Keratinocyte (primary cell): ENCODE results near the gene OLIG2. TPM values are rescaled to one million over a fixed set of nuclear protein-coding genes. Genes with fewer than 3 reads are reported as not detected.

Experiments
- DNase-seq: peaks from one replicate; pipeline ENCODE4 v3.0.0-alpha.2; 2011; ENCODE audit warnings: low read depth, missing footprints, low spot score
- FAIRE-seq: peaks from 2 replicates; lab custom pipeline; 2011; peaks lifted over from hg19 to GRCh38; lab: Jason Lieb, UNC
- H2AFZ ChIP-seq: 2 replicates; pipeline ENCODE4 v1.6.0; 2012; ENCODE audit warnings: low read length, control low read depth, inconsistent platforms; ENCODE audit not compliant: control insufficient read depth
- H3K27ac ChIP-seq: 2 replicates; pipeline ENCODE4 v1.5.1; 2011; ENCODE audit warnings: low read length; ENCODE audit not compliant: control insufficient read depth, insufficient read depth
- H3K27me3 ChIP-seq: 3 replicates; pipeline ENCODE4 v1.6.0; 2011; ENCODE audit warnings: low read length; ENCODE audit not compliant: control insufficient read depth, insufficient read depth; ENCODE audit errors: extremely low read depth
- H3K36me3 ChIP-seq, 2 experiments: 2 replicates in 1 of 2; 3 replicates in 1 of 2; pipeline ENCODE4 v1.5.1; 2011; ENCODE audit warnings: low read length in 2 of 2, mild to moderate bottlenecking in 1 of 2; ENCODE audit not compliant: control insufficient read depth in 2 of 2, insufficient read depth in 2 of 2; ENCODE audit errors: extremely low read depth in 1 of 2
- H3K4me1 ChIP-seq: 3 replicates; pipeline ENCODE4 v1.5.1; 2011; ENCODE audit warnings: low read length; ENCODE audit not compliant: control insufficient read depth, insufficient read depth; ENCODE audit errors: extremely low read depth
- H3K4me2 ChIP-seq: 3 replicates; pipeline ENCODE4 v1.6.0; 2011; ENCODE audit warnings: low read depth, low read length; ENCODE audit not compliant: control insufficient read depth, insufficient read depth; ENCODE audit errors: extremely low read depth
- H3K4me3 ChIP-seq, 3 experiments: fragments of 200-600 bp in 1 of 3; sonication (generic) in 1 of 3; 2 replicates in 2 of 3; 3 replicates in 1 of 3; pipeline ENCODE4 v1.5.1; 2011 to 2016; ENCODE audit warnings: low read length in 3 of 3, mild to moderate bottlenecking in 3 of 3, control low read depth in 2 of 3, inconsistent platforms in 1 of 3, low read depth in 1 of 3, mixed read lengths in 1 of 3, mixed run types in 1 of 3, moderate library complexity in 1 of 3; ENCODE audit not compliant: control insufficient read depth in 2 of 3, insufficient read depth in 2 of 3; ENCODE audit errors: extremely low read depth in 1 of 3
- H3K79me2 ChIP-seq: 2 replicates; pipeline ENCODE4 v1.6.0; 2012; ENCODE audit warnings: low read length; ENCODE audit not compliant: control insufficient read depth, insufficient read depth
- H3K9ac ChIP-seq: 3 replicates; pipeline ENCODE4 v1.6.0; 2011; ENCODE audit warnings: low read length; ENCODE audit not compliant: control insufficient read depth, insufficient read depth; ENCODE audit errors: extremely low read depth
- H3K9me1 ChIP-seq: 3 replicates; pipeline ENCODE4 v1.6.0; 2011; ENCODE audit warnings: low read length; ENCODE audit not compliant: control insufficient read depth, insufficient read depth; ENCODE audit errors: extremely low read depth
- H3K9me3 ChIP-seq: 2 replicates; pipeline ENCODE4 v1.5.1; 2012; ENCODE audit warnings: low read depth, low read length; ENCODE audit not compliant: control insufficient read depth
- H4K20me1 ChIP-seq: 3 replicates; pipeline ENCODE4 v1.6.0; 2011; ENCODE audit warnings: low read length; ENCODE audit not compliant: control insufficient read depth, insufficient read depth; ENCODE audit errors: extremely low read depth
- EZH2 ChIP-seq: IDR thresholded peaks from one replicate; pipeline ENCODE4 v1.6.1; 2012; ENCODE audit warnings: inconsistent platforms, mild to moderate bottlenecking, low read length, moderate library complexity
- dilution Hi-C: fragments of 300-500 bp; cut with MboI; formaldehyde crosslinking; loops from one replicate; pipeline ENCODE4 v1.7.0; 2020; ENCODE audit warnings: low sequenced_read_pairs; ENCODE audit not compliant: extremely low pct_ligation_motif_present
- polyA minus RNA-seq, 3 experiments: library from RNA; depleted of rRNA, polyadenylated mRNA; stranded (reverse); fragments of >200 nt; gene quantifications; 1 replicate in 1 of 3; 2 replicates in 1 of 3; 3 replicates in 1 of 3; pipeline ENCODE4 v1.2.3, GENCODE V29; 2011
- polyA plus RNA-seq, 5 experiments: library from polyadenylated mRNA; depleted of rRNA in 3 of 5; stranded (reverse) in 3 of 5; stranded (forward) in 1 of 5; unstranded in 1 of 5; fragments of >200 nt; gene quantifications; 1 replicate in 1 of 5; 2 replicates in 3 of 5; 3 replicates in 1 of 5; pipeline versions ENCODE4 v1.2.1 to v1.2.3, GENCODE V29; 2011 to 2012; ENCODE audit warnings: missing spikeins in 2 of 5, low read depth in 1 of 5, low replicate concordance in 1 of 5
- TF ChIP-seq, protein P1 (sequence below), 3 experiments: IDR thresholded peaks in 1 of 3; conservative IDR thresholded peaks in 1 of 3; optimal IDR thresholded peaks in 1 of 3; 2 replicates in 2 of 3; 3 replicates in 1 of 3; pipeline versions ENCODE3 to v1.5.1; 2011; ENCODE audit warnings: low read length in 3 of 3, mild to moderate bottlenecking in 3 of 3, moderate library complexity in 2 of 3, control low read depth in 1 of 3, inconsistent platforms in 1 of 3; ENCODE audit not compliant: insufficient read depth in 2 of 3; ENCODE audit errors: extremely low read depth in 1 of 3

OLIG2 gene
- polyA plus RNA-seq (not detected in 3 replicates), polyA minus RNA-seq (not detected in 3 replicates)
- polyA plus RNA-seq (2011; ENCODE audit: low read depth), result not detected
- not detected in 2 replicates for polyA plus RNA-seq (2011; cell fraction: cytosol; rRNA removed)
- polyA plus RNA-seq (2011; cell fraction: nucleus; rRNA removed), result not detected in 2 replicates
- polyA plus RNA-seq (2012; ENCODE audit: low replicate concordance), result not detected in 2 replicates
- not detected for polyA minus RNA-seq (2011; cell fraction: cytosol; rRNA and poly(A)+ RNA removed)
- not detected in 2 replicates for polyA minus RNA-seq (2011; cell fraction: nucleus; rRNA and poly(A)+ RNA removed)

DNA sequence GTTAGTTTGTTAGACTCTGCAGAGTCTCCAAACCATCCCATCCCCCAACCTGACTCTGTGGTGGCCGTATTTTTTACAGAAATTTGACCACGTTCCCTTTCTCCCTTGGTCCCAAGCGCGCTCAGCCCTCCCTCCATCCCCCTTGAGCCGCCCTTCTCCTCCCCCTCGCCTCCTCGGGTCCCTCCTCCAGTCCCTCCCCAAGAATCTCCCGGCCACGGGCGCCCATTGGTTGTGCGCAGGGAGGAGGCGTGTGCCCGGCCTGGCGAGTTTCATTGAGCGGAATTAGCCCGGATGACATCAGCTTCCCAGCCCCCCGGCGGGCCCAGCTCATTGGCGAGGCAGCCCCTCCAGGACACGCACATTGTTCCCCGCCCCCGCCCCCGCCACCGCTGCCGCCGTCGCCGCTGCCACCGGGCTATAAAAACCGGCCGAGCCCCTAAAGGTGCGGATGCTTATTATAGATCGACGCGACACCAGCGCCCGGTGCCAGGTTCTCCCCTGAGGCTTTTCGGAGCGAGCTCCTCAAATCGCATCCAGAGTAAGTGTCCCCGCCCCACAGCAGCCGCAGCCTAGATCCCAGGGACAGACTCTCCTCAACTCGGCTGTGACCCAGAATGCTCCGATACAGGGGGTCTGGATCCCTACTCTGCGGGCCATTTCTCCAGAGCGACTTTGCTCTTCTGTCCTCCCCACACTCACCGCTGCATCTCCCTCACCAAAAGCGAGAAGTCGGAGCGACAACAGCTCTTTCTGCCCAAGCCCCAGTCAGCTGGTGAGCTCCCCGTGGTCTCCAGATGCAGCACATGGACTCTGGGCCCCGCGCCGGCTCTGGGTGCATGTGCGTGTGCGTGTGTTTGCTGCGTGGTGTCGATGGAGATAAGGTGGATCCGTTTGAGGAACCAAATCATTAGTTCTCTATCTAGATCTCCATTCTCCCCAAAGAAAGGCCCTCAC is at the start of gene OLIG2:
OLIG2 (plus strand) TSS at position 447 of the 954 bp plus-strand sequence. CDS start 928 bp downstream, outside the sequence.
- Histone ChIP-seq H3K9ac (no peak within 1 kb of the TSS), H3K27me3 (peaks cover 100% of the 10 kb centered on the region), H3K9me1 (no peaks in the 10 kb centered on the region), H3K4me1 (no peaks in the 10 kb centered on the region), H3K4me3 (no peak within 1 kb of the TSS), H3K36me3 (no peaks in the 10 kb centered on the region), H3K79me2 (no peaks in the 10 kb centered on the region), H3K4me2 (no peak within 1 kb of the TSS), H3K9me3 (no peaks in the 10 kb centered on the region), H4K20me1 (peaks cover 6% of the 10 kb centered on the region), H3K27ac (no peak within 1 kb of the TSS), H2AFZ (no peak within 1 kb of the TSS)
- dilution Hi-C loops, result no loop called here
- peak; percentile 93 for TF ChIP-seq EZH2
- TF ChIP-seq, protein P1, sequence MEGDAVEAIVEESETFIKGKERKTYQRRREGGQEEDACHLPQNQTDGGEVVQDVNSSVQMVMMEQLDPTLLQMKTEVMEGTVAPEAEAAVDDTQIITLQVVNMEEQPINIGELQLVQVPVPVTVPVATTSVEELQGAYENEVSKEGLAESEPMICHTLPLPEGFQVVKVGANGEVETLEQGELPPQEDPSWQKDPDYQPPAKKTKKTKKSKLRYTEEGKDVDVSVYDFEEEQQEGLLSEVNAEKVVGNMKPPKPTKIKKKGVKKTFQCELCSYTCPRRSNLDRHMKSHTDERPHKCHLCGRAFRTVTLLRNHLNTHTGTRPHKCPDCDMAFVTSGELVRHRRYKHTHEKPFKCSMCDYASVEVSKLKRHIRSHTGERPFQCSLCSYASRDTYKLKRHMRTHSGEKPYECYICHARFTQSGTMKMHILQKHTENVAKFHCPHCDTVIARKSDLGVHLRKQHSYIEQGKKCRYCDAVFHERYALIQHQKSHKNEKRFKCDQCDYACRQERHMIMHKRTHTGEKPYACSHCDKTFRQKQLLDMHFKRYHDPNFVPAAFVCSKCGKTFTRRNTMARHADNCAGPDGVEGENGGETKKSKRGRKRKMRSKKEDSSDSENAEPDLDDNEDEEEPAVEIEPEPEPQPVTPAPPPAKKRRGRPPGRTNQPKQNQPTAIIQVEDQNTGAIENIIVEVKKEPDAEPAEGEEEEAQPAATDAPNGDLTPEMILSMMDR (optimal IDR thresholded peaks at IDR 0.05 in 1 of 3, IDR thresholded peaks at IDR 0.05 in 1 of 3, conservative IDR thresholded peaks at IDR 0.05 in 1 of 3; ENCODE audit: extremely low read depth in 1 of 3, insufficient read depth in 2 of 3, low read length in 3 of 3), result no peak
- no peak for FAIRE-seq
- no peak for DNase-seq

- no peak overlapping the region for H3K27ac ChIP-seq
- H3K79me2 ChIP-seq, result no peaks in the 10 kb centered on the region
- H3K27me3 ChIP-seq, result peaks cover 26% of the 10 kb centered on the region
- no peaks in the 10 kb centered on the region for H3K4me1 ChIP-seq
- no peak for DNase-seq
- no peak overlapping the region for H2AFZ ChIP-seq
- H4K20me1 ChIP-seq, result no peaks in the 10 kb centered on the region
- H3K4me3 ChIP-seq, result no peak overlapping the region
- no peaks in the 10 kb centered on the region for H3K9me1 ChIP-seq
- dilution Hi-C loops, result no loop called here
- FAIRE-seq, result no peak
- H3K9me3 ChIP-seq, result no peaks in the 10 kb centered on the region
- no peak for TF ChIP-seq EZH2
- H3K36me3 ChIP-seq, result no peaks in the 10 kb centered on the region
- no peak overlapping the region for H3K4me2 ChIP-seq
- H3K9ac ChIP-seq, result no peak overlapping the region
Observed at GRCh38 chr21:32976791-32977190, 48.9 kb upstream of the OLIG2 start.
